ENCODE results near the gene SLC25A42.
"Not testable (repeated sequence)": the region's sequence is repeated elsewhere in the genome, so short reads cannot be mapped to it uniquely, and the experiment has no call there.

SLC25A42 gene

GRCh38 chr19:19098703-19099632 lies 35.2 kb downstream of the SLC25A42 start:
- no peak for TF ChIP-seq POLR2A (IDR thresholded peaks at IDR 0.05; ENCODE audit: low read depth, low read length)
- no peak for TF ChIP-seq POLR2AphosphoS5 (IDR thresholded peaks at IDR 0.05; ENCODE audit: low read depth, low read length)
- no peak for TF ChIP-seq TAF1 (IDR thresholded peaks at IDR 0.05; ENCODE audit: borderline replicate concordance, low read depth, low read length)
- no peak for FAIRE-seq
- no peak for DNase-seq (ENCODE audit: insufficient read length)

- no peak for DNase-seq (ENCODE audit: insufficient read length)
- FAIRE-seq, result no peak
These were observed 37.7 kb downstream of the SLC25A42 start for GRCh38 chr19:19101540-19101939.

GRCh38 chr19:19102566-19102965 lies 38.8 kb downstream of the SLC25A42 start:
- not testable (repeated sequence) for DNase-seq (ENCODE audit: insufficient read length); FAIRE-seq

More at GRCh38 chr19:19101540-19101939, 37.7 kb downstream of the SLC25A42 start:
- TF ChIP-seq POLR2A (IDR thresholded peaks at IDR 0.05; ENCODE audit: low read depth, low read length), result no peak
- no peak for TF ChIP-seq TAF1 (IDR thresholded peaks at IDR 0.05; ENCODE audit: borderline replicate concordance, low read depth, low read length)
- no peak for TF ChIP-seq POLR2AphosphoS5 (IDR thresholded peaks at IDR 0.05; ENCODE audit: low read depth, low read length)

GRCh38 chr19:19103167-19103566 lies 39.4 kb downstream of the SLC25A42 start:
- DNase-seq (ENCODE audit: insufficient read length) (no peak), FAIRE-seq (no peak)
- no peak for TF ChIP-seq TAF1 (IDR thresholded peaks at IDR 0.05; ENCODE audit: borderline replicate concordance, low read depth, low read length)
- TF ChIP-seq POLR2AphosphoS5 (IDR thresholded peaks at IDR 0.05; ENCODE audit: low read depth, low read length), result no peak
- TF ChIP-seq POLR2A (IDR thresholded peaks at IDR 0.05; ENCODE audit: low read depth, low read length), result no peak

GRCh38 chr19:19105365-19106055 lies 41.7 kb downstream of the SLC25A42 start:
- no peak for FAIRE-seq
- TF ChIP-seq POLR2A (IDR thresholded peaks at IDR 0.05; ENCODE audit: low read depth, low read length) (no peak), POLR2AphosphoS5 (IDR thresholded peaks at IDR 0.05; ENCODE audit: low read depth, low read length) (no peak), TAF1 (IDR thresholded peaks at IDR 0.05; ENCODE audit: borderline replicate concordance, low read depth, low read length) (no peak)
- peak; percentile 21 for DNase-seq (ENCODE audit: insufficient read length)

GRCh38 chr19:19106056-19106551 lies 42.3 kb downstream of the SLC25A42 start:
- DNase-seq (ENCODE audit: insufficient read length) (no peak), FAIRE-seq (no peak)
- TF ChIP-seq POLR2AphosphoS5 (IDR thresholded peaks at IDR 0.05; ENCODE audit: low read depth, low read length), result no peak
- no peak for TF ChIP-seq POLR2A (IDR thresholded peaks at IDR 0.05; ENCODE audit: low read depth, low read length)
- no peak for TF ChIP-seq TAF1 (IDR thresholded peaks at IDR 0.05; ENCODE audit: borderline replicate concordance, low read depth, low read length)

GRCh38 chr19:19106938-19107337 lies 43.1 kb downstream of the SLC25A42 start:
- DNase-seq (ENCODE audit: insufficient read length); FAIRE-seq: not testable (repeated sequence)

- TF ChIP-seq TAF1 (IDR thresholded peaks at IDR 0.05; ENCODE audit: borderline replicate concordance, low read depth, low read length), result no peak
- TF ChIP-seq POLR2AphosphoS5 (IDR thresholded peaks at IDR 0.05; ENCODE audit: low read depth, low read length), result no peak
- no peak for TF ChIP-seq POLR2A (IDR thresholded peaks at IDR 0.05; ENCODE audit: low read depth, low read length)
- DNase-seq (ENCODE audit: insufficient read length) (no peak), FAIRE-seq (no peak)
These were observed 43.9 kb downstream of the SLC25A42 start for GRCh38 chr19:19107654-19108053.

- FAIRE-seq, result no peak
These were observed 45.8 kb downstream of the SLC25A42 start for GRCh38 chr19:19109601-19110000.

GRCh38 chr19:19110410-19111135 lies 46.8 kb downstream of the SLC25A42 start:
- TF ChIP-seq TAF1 (IDR thresholded peaks at IDR 0.05; ENCODE audit: borderline replicate concordance, low read depth, low read length) (no peak), POLR2A (IDR thresholded peaks at IDR 0.05; ENCODE audit: low read depth, low read length) (no peak), POLR2AphosphoS5 (IDR thresholded peaks at IDR 0.05; ENCODE audit: low read depth, low read length) (no peak)
- DNase-seq (ENCODE audit: insufficient read length) (no peak), FAIRE-seq (no peak)

More at GRCh38 chr19:19109601-19110000, 45.8 kb downstream of the SLC25A42 start:
- DNase-seq (ENCODE audit: insufficient read length), result no peak
- TF ChIP-seq POLR2AphosphoS5 (IDR thresholded peaks at IDR 0.05; ENCODE audit: low read depth, low read length) (no peak), TAF1 (IDR thresholded peaks at IDR 0.05; ENCODE audit: borderline replicate concordance, low read depth, low read length) (no peak), POLR2A (IDR thresholded peaks at IDR 0.05; ENCODE audit: low read depth, low read length) (no peak)

- TF ChIP-seq POLR2A (IDR thresholded peaks at IDR 0.05; ENCODE audit: low read depth, low read length) (no peak), TAF1 (IDR thresholded peaks at IDR 0.05; ENCODE audit: borderline replicate concordance, low read depth, low read length) (no peak), POLR2AphosphoS5 (IDR thresholded peaks at IDR 0.05; ENCODE audit: low read depth, low read length) (no peak)
- DNase-seq (ENCODE audit: insufficient read length) (no peak), FAIRE-seq (no peak)
These were observed 47.5 kb downstream of the SLC25A42 start for GRCh38 chr19:19111136-19111835.

Measured in GM12892 (cell line).